GM12872 (cell line): ENCODE measurements around the gene RASGRF2.

Source experiments
- TF ChIP-seq, protein P1 (sequence below): IDR thresholded peaks from 3 replicates; pipeline ENCODE4 v1.5.1; 2011; ENCODE audit warnings: low read depth, mild to moderate bottlenecking, low read length, moderate library complexity; ENCODE audit not compliant: insufficient read depth

The RASGRF2 gene

DNA sequence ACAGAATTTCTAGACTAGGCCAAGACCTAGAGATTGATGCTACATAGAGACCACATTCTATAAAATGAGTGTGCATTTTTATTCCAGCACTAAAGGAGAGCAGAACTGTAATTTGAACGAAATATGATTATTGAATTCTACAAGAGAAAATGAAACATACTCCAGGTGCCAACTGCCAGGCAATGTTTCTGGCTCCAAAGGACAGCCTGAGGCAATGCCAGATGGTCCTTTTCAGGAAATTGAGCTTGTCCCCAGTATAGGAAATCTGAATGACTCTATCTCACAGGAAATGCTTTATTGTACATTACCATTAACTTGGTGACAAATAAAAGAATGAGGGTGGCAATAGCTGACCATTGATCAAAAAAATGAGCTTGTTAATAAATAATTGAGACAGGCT, 28.8 kb upstream of the RASGRF2 start:
- TF ChIP-seq, protein P1, sequence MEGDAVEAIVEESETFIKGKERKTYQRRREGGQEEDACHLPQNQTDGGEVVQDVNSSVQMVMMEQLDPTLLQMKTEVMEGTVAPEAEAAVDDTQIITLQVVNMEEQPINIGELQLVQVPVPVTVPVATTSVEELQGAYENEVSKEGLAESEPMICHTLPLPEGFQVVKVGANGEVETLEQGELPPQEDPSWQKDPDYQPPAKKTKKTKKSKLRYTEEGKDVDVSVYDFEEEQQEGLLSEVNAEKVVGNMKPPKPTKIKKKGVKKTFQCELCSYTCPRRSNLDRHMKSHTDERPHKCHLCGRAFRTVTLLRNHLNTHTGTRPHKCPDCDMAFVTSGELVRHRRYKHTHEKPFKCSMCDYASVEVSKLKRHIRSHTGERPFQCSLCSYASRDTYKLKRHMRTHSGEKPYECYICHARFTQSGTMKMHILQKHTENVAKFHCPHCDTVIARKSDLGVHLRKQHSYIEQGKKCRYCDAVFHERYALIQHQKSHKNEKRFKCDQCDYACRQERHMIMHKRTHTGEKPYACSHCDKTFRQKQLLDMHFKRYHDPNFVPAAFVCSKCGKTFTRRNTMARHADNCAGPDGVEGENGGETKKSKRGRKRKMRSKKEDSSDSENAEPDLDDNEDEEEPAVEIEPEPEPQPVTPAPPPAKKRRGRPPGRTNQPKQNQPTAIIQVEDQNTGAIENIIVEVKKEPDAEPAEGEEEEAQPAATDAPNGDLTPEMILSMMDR, result no peak

DNA sequence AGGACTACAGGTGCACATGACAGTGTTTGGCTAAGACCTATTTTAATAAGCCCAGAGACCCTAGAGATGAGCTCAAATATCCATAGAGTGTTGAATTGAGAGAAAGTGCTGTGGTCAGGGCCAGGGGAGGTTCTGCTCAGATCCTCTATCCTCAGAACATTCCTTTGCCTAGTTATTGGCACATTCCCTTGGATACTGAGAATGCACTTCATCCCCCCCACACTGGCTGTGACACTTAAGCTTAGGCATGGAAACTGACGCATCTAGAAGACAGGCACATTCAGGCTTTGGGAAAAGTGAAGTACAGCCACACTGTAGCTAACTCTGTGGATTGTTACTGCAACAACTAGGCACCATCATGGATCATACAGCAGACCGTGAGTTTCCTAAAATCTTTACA, 27.1 kb upstream of the RASGRF2 start:
- TF ChIP-seq, protein P1, result no peak

DNA sequence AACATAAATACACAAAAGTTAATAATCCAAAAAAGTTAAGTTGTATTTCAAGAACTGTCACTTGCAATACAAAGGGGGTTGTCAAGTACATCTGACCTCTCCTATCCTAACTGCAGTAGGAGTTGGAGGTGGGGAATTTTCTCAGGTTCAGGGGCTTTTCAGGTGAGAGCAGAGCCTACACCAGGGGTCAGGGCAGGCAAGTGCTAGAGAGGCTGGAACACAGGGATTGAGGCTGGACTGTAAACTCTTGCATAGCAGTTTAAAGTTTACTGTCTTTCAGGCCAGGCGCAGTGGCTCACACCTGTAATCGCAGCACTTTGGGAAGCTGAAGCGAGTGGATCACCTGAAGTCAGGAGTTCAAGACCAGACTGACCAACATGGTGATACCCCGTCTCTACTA, 25.4 kb upstream of the RASGRF2 start:
- TF ChIP-seq, protein P1, result no peak

- TF ChIP-seq, protein P1, result no peak
Observed at GRCh38 chr5:80935811-80936385, 24.3 kb upstream of the RASGRF2 start.

- TF ChIP-seq, protein P1, result no peak
Observed at GRCh38 chr5:80936881-80937280, 23.3 kb upstream of the RASGRF2 start.

GRCh38 chr5:80937584-80938356, 22.4 kb upstream of the RASGRF2 start:
- TF ChIP-seq, protein P1, result no peak

DNA sequence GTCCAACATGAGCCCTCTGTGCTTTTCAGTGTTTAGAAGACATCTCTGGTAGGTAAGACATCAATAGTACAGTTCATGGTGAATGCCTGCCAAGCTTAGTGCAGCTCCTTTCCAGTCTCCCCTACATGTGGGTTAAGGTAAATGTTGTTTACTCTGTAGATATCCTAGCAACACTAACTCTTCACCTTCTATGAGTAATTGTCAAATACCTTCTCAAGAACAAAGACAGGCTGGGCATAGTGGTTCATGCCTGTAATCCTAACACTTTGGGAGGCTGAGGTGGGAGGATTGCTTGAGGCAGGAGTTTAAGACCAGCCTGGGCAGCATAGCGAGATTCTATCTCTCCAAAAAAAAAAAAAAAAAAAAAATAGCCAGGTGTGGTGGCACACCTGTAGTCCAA, 18.7 kb upstream of the RASGRF2 start:
- TF ChIP-seq, protein P1, result no peak
